T-cell (primary cell): ENCODE data around the gene KDM5C. TPM values are rescaled to one million over a fixed set of nuclear protein-coding genes. Genes with fewer than 3 reads are reported as not detected.
A peak's percentile ranks its signal among the peaks of the same experiment; 100 is the strongest.

ENCODE experiments used
- ATAC-seq, 4 experiments: fragments of 200-7000 bp in 3 of 4; fragments of 150-1000 bp in 1 of 4; cut with Tn5 transposase; replicated peaks in 1 of 4; 1 replicate in 3 of 4; 2 replicates in 1 of 4; pipeline ENCODE4 v1.10.0; 2021; ENCODE audit warnings: moderate library complexity in 3 of 4, mild to moderate bottlenecking in 2 of 4, moderate number of reproducible peaks in 1 of 4
- CTCF ChIA-PET, 2 donors: fragments of 300-600 bp; sonication (Branson Sonifier 250); formaldehyde crosslinking; loops; one replicate each; lab custom pipeline; 2022; ENCODE audit warnings: antibody characterized with exemption in 2 of 2; lab: Charles Lee
- POLR2A ChIA-PET, 2 donors: fragments of 300-600 bp; sonication (Branson Sonifier 250); formaldehyde crosslinking; loops; one replicate each; lab custom pipeline; 2022; ENCODE audit warnings: antibody characterized with exemption in 2 of 2; lab: Charles Lee
- DNase-seq, 35 experiments: peaks; one replicate each; pipeline versions ENCODE4 v3.0.0 to v3.0.0-alpha.2; 2013 to 2023
- H3K27ac ChIP-seq: one replicate; pipeline ENCODE4 v1.5.1; 2013; ENCODE audit warnings: low read length
- H3K27me3 ChIP-seq, 2 experiments: replicated peaks in 1 of 2; 1 replicate in 1 of 2; 2 replicates in 1 of 2; pipeline versions ENCODE4 v1.6.1 to v1.7.0; 2013; ENCODE audit warnings: low read length in 1 of 2, mixed read lengths in 1 of 2; ENCODE audit not compliant: control insufficient read depth in 2 of 2, insufficient read depth in 2 of 2; ENCODE audit errors: extremely low read depth in 1 of 2
- H3K36me3 ChIP-seq, 2 donors: 1 replicate in 1 of 2; 2 replicates in 1 of 2; pipeline versions ENCODE4 v1.6.1 to v1.7.0; 2013; ENCODE audit warnings: low read length in 1 of 2; ENCODE audit not compliant: control insufficient read depth in 2 of 2, insufficient read depth in 1 of 2; ENCODE audit errors: extremely low read depth in 1 of 2
- H3K4me1 ChIP-seq, 2 experiments: 1 replicate in 1 of 2; 2 replicates in 1 of 2; pipeline versions ENCODE4 v1.6.1 to v1.7.0; 2013; ENCODE audit warnings: low read length in 2 of 2, mixed read lengths in 1 of 2; ENCODE audit not compliant: insufficient read depth in 2 of 2, control insufficient read depth in 1 of 2; ENCODE audit errors: extremely low read depth in 1 of 2
- H3K4me3 ChIP-seq, 2 donors: 1 replicate in 1 of 2; 2 replicates in 1 of 2; pipeline versions ENCODE4 v1.5.1 to v1.7.0; 2013; ENCODE audit warnings: mild to moderate bottlenecking in 2 of 2, low read length in 1 of 2, moderate library complexity in 1 of 2; ENCODE audit not compliant: control insufficient read depth in 1 of 2; ENCODE audit errors: extremely low read depth in 1 of 2
- H3K9me3 ChIP-seq: 2 replicates; pipeline ENCODE4 v1.7.0; 2013
- H3K27ac Mint-ChIP-seq, 2 donors: one replicate each; pipeline ENCODE4 v1.8.0; 2020 to 2021; ENCODE audit warnings: mild to moderate bottlenecking in 2 of 2, mixed read lengths in 2 of 2
- H3K27me3 Mint-ChIP-seq, 2 donors: one replicate each; pipeline ENCODE4 v1.8.0; 2021 to 2022; ENCODE audit warnings: mixed read lengths in 2 of 2
- H3K36me3 Mint-ChIP-seq: one replicate; pipeline ENCODE4 v1.8.0; 2021; ENCODE audit warnings: mixed read lengths
- H3K4me1 Mint-ChIP-seq, 3 donors: one replicate each; pipeline ENCODE4 v1.8.0; 2020 to 2022; ENCODE audit warnings: mixed read lengths in 3 of 3, mild to moderate bottlenecking in 1 of 3
- H3K4me3 Mint-ChIP-seq, 3 donors: one replicate each; pipeline ENCODE4 v1.8.0; 2020 to 2022; ENCODE audit warnings: mild to moderate bottlenecking in 3 of 3, mixed read lengths in 3 of 3, moderate library complexity in 3 of 3
- H3K9me3 Mint-ChIP-seq, 3 donors: one replicate each; pipeline ENCODE4 v1.8.0; 2020 to 2022; ENCODE audit warnings: mixed read lengths in 3 of 3
- WGBS: methylation state at CpG from one replicate; pipeline ENCODE4 v1.1.5; 2013; ENCODE audit warnings: missing lambda C conversion rate; ENCODE audit not compliant: insufficient coverage; 5-methylcytosine and 5-hydroxymethylcytosine counted together
- total RNA-seq, 35 experiments: library from RNA in 6 of 35; stranded (reverse) in 6 of 35; fragments of 120-200 nt in 1 of 35; gene quantifications; one replicate each; pipeline versions ENCODE4 v1.2.1 to v1.2.4 and lab custom pipeline; 2013 to 2026

KDM5C gene
- total RNA-seq, 5 donors from 2014 or later (not counting 1 experiment from before 2014, with no cell fraction given), result 130 to 329 (median 197) TPM

DNA sequence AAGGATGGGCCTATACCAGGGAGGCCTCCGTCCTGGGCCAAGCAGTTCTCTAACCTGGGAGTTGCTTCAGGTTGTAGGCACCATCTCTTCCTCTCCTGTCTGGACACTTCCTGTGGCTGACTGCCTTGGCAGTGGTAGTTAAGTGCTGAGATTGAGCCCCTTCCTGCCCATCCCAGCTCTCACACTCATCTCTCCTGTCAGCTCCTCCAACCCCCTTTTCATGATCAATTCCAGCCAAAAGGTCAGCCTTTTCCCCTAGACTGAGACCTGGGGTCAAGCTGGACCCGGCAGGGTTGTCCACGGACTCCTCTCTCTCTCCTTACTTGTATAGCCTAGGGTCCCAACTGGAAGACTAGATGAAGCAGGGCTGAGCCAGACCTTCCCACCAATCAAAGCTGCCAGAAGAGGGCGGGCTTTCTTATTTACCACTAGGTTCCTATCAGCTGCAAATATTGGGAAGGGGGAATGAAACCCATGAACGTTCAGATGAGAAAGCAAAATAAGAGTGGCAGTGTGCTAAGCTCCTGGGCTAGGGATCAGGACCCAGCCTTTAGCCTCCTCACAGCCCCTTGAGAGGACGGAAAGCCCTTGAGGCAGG, 34.5 kb downstream of the KDM5C start:
- H3K9me3 Mint-ChIP-seq, result no peaks in the 10 kb centered on the region
- POLR2A ChIA-PET, result interaction anchor here in 1 of 2 donors (0.9 kb wide), 2 partner anchors 17 to 24 kb away, joined by 4 to 10 read pairs; no protein-coding TSS in a partner anchor

DNA sequence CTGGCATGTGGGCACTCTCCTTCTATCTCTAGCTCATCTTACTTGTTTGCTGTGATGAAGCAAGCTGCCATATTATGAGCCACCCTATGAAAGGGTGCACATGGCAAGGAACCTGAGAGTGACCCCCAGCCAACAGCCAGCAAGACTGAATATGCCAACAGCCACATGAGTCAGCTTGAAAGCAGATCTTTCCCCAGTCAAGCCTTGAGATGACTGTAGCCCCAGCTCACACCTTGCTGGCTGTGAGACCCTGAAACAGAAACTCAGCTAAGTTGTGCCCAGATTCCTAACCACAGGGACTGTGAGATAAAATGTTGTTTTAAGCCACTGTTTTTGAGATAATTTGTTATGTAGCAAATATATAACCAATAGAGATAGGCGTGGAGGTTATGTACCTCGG, 36.2 kb downstream of the KDM5C start:
- ATAC-seq, result no peak
- H3K27ac Mint-ChIP-seq, result no peak overlapping the region

More for the DNA sequence above, 34.5 kb downstream of the KDM5C start:
- no peaks in the 10 kb centered on the region for H3K4me1 ChIP-seq
- ATAC-seq (no peak), DNase-seq (peak in 1 of 35 experiments; percentile 19)
- Mint-ChIP-seq H3K4me3 (no peak overlapping the region), H3K4me1 (no peaks in the 10 kb centered on the region), H3K36me3 (peaks cover 1% of the 10 kb centered on the region), H3K27ac (peak overlapping the region; percentile 55 to 59), H3K27me3 (no peaks in the 10 kb centered on the region)
- H3K36me3 ChIP-seq, result peaks cover 9 to 24% of the 10 kb centered on the region in 2 donors
- no peaks in the 10 kb centered on the region for H3K9me3 ChIP-seq
- no peak overlapping the region for H3K27ac ChIP-seq
- no peaks in the 10 kb centered on the region for H3K27me3 ChIP-seq
- H3K4me3 ChIP-seq, result no peak overlapping the region
- CTCF ChIA-PET, result no interaction called here
- WGBS, result 100% methylated on average over 2 of the region's 6 CpGs

DNA sequence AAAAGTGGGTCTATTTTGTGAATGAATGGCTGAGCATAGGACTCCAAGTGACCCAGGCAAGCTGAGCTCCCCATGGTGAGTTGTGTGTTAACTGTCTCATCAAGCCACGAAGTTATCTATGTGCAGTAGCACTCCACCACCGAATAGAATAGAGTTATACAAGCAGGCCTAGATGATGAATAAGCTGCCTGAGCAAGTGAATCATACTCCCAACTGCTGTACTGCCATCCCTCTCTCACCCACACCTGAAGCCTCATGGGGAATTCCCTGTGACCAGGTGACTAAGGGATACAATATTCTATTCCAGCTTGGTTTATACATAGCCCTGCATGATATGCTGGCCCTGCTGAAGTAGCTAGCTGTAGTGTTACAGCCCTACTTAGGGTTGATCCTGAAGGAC, 38.7 kb downstream of the KDM5C start:
- no peak overlapping the region for H3K4me3 ChIP-seq
- H3K27me3 ChIP-seq, result no peaks in the 10 kb centered on the region
- H3K27me3 Mint-ChIP-seq, result no peaks in the 10 kb centered on the region
- H3K4me1 Mint-ChIP-seq, result no peaks in the 10 kb centered on the region
- POLR2A ChIA-PET, result no interaction called here
- H3K27ac ChIP-seq, result no peak overlapping the region
- no peaks in the 10 kb centered on the region for H3K9me3 Mint-ChIP-seq
- CTCF ChIA-PET, result interaction anchor here in 1 of 2 donors (1.4 kb wide), 1 partner anchor 8 kb away, joined by 4 read pairs; no protein-coding TSS in a partner anchor
- H3K4me3 Mint-ChIP-seq, result no peak overlapping the region
- no peaks in the 10 kb centered on the region for H3K9me3 ChIP-seq
- no peaks in the 10 kb centered on the region for H3K36me3 ChIP-seq
- no peak overlapping the region for H3K27ac Mint-ChIP-seq
- no peaks in the 10 kb centered on the region for H3K36me3 Mint-ChIP-seq
- H3K4me1 ChIP-seq, result no peaks in the 10 kb centered on the region
- no CpG with 5 or more reads among the region's 2 CpGs for WGBS
- DNase-seq (no peak), ATAC-seq (no peak)

More for the DNA sequence above, 36.2 kb downstream of the KDM5C start:
- POLR2A ChIA-PET, result interaction anchor here in 1 of 2 donors (1.0 kb wide), 1 partner anchor 104 kb away, joined by 4 read pairs; no protein-coding TSS in a partner anchor
- peaks cover 4 to 7% of the 10 kb centered on the region in 2 donors for H3K36me3 ChIP-seq
- no peaks in the 10 kb centered on the region for H3K4me1 ChIP-seq
- no peak overlapping the region for H3K27ac ChIP-seq
- CTCF ChIA-PET, result no interaction called here
- Mint-ChIP-seq H3K9me3 (no peaks in the 10 kb centered on the region), H3K4me1 (no peaks in the 10 kb centered on the region), H3K36me3 (no peaks in the 10 kb centered on the region), H3K27me3 (no peaks in the 10 kb centered on the region), H3K4me3 (no peak overlapping the region)
- H3K9me3 ChIP-seq, result no peaks in the 10 kb centered on the region
- no CpG with 5 or more reads among the region's 2 CpGs for WGBS
- no peaks in the 10 kb centered on the region for H3K27me3 ChIP-seq
- no peak for DNase-seq
- H3K4me3 ChIP-seq, result no peak overlapping the region

DNA sequence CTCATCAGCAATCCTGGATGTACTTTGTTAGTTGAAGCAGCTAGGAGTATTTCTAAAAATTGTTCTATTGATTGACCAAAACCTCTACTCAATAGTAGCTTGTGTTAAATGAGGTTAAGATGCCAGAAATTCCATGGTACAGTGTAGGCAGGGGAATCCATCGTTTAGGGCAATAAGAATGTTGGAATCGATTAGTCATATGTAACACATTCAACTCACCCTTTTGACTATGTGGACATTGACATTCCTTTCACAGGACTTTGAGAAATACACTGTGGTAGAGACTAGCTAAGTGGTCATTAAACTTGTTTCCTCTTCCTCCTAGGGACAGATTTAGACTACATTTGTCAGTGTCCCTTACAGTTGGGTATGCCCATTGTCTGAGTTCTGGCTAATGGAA, 40.2 kb downstream of the KDM5C start:
- Histone ChIP-seq H3K27me3 (no peaks in the 10 kb centered on the region), H3K4me1 (no peaks in the 10 kb centered on the region), H3K9me3 (no peaks in the 10 kb centered on the region), H3K36me3 (no peaks in the 10 kb centered on the region), H3K4me3 (no peak overlapping the region), H3K27ac (no peak overlapping the region)
- Mint-ChIP-seq H3K27me3 (no peaks in the 10 kb centered on the region), H3K36me3 (no peaks in the 10 kb centered on the region), H3K4me3 (no peak overlapping the region), H3K27ac (no peak overlapping the region), H3K9me3 (no peaks in the 10 kb centered on the region), H3K4me1 (no peaks in the 10 kb centered on the region)
- no peak for ATAC-seq
- ChIA-PET CTCF (no interaction called here), POLR2A (interaction anchor here in 1 of 2 donors (0.6 kb wide), 1 partner anchor 850 kb away, joined by 3 read pairs; no protein-coding TSS in a partner anchor)
- DNase-seq, result no peak
- WGBS, result no CpG with 5 or more reads among the region's 2 CpGs

DNA sequence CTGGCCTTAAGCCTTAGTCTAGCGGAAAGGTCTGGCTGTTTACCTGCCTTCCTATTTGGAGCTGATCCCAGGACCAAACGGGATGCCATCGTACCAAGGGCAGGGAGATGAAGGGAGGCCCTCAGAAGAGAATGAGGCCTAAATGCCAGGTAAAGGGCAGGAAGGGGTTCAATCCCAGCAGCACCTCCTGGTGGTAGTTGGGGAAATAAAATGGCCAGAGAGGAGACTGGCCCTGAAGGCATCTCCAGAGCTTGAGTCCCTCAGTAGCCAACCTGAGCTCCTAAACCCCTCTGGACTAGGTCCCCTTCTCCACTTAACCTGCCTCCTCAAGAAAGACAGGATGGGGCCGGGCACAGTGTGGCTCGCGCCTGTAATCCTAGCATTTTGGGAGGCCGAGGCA, 53.7 kb downstream of the KDM5C start:
- no peaks in the 10 kb centered on the region for H3K27me3 Mint-ChIP-seq
- no peak overlapping the region for H3K4me3 Mint-ChIP-seq
- H3K36me3 ChIP-seq, result peaks cover 0 to 8% of the 10 kb centered on the region in 2 donors
- H3K9me3 Mint-ChIP-seq, result peaks cover 4% of the 10 kb centered on the region in 3 donors
- peaks cover 7% of the 10 kb centered on the region for H3K36me3 Mint-ChIP-seq
- ATAC-seq, result no peak
- H3K27me3 ChIP-seq, result no peaks in the 10 kb centered on the region
- no peaks in the 10 kb centered on the region for H3K9me3 ChIP-seq
- no CpG with 5 or more reads among the region's 7 CpGs for WGBS
- no peaks in the 10 kb centered on the region for H3K4me1 ChIP-seq
- H3K27ac ChIP-seq, result no peak overlapping the region
- no peak overlapping the region for H3K27ac Mint-ChIP-seq
- H3K4me3 ChIP-seq, result no peak overlapping the region
- DNase-seq, result no peak
- ChIA-PET POLR2A (no interaction called here), CTCF (no interaction called here)
- H3K4me1 Mint-ChIP-seq, result no peaks in the 10 kb centered on the region

DNA sequence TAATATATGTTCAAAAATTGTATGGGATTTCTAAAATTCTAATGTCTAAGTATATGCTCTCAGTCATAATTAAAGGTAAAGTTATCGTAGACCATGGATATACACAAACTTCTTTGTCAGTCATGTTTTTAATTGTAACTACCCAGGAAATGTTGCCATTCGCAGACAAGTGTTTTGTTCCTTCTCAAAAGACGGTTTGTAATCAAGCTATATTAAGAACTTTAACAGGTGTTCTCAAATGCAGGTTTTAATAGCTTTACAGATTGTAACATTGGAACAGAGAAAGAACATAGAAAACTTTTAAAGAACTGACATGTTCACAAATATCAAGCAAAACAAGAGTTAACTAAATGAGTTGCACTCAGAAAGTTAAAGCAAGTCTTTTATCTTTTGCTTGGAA, 58.9 kb downstream of the KDM5C start:
- CTCF ChIA-PET, result no interaction called here
- no peak overlapping the region for H3K27ac Mint-ChIP-seq

More for the DNA sequence above, 58.9 kb downstream of the KDM5C start:
- no CpG with 5 or more reads among the region's 3 CpGs for WGBS
- Mint-ChIP-seq H3K4me3 (no peak overlapping the region), H3K27me3 (no peaks in the 10 kb centered on the region), H3K4me1 (peaks cover 0 to 2% (median 0%) of the 10 kb centered on the region in 3 donors), H3K36me3 (peaks cover 3% of the 10 kb centered on the region), H3K9me3 (no peaks in the 10 kb centered on the region)
- H3K27ac ChIP-seq, result no peak overlapping the region
- POLR2A ChIA-PET, result no interaction called here
- no peaks in the 10 kb centered on the region for H3K9me3 ChIP-seq
- H3K36me3 ChIP-seq, result peaks cover 0 to 4% of the 10 kb centered on the region in 2 donors
- no peak for ATAC-seq
- no peak overlapping the region for H3K4me3 ChIP-seq
- H3K27me3 ChIP-seq, result no peaks in the 10 kb centered on the region
- no peaks in the 10 kb centered on the region for H3K4me1 ChIP-seq
- no peak for DNase-seq
